Trophoblast cell (in vitro differentiated cells and primary cell): ENCODE measurements around the gene CAPN2.

Source experiments
- DNase-seq, 2 donors: peaks; one replicate each; pipeline ENCODE4 v3.0.0-alpha.2; 2016
- H2AFZ ChIP-seq: 2 replicates; pipeline ENCODE4 v1.6.1; 2013; ENCODE audit warnings: low read length, moderate library complexity, mild to moderate bottlenecking; ENCODE audit not compliant: insufficient read depth, poor library complexity
- H2AK5ac ChIP-seq: 2 replicates; pipeline ENCODE4 v1.6.1; 2013; ENCODE audit warnings: mild to moderate bottlenecking, low read length
- H2BK120ac ChIP-seq: 2 replicates; pipeline ENCODE4 v1.6.1; 2013; ENCODE audit warnings: low read length, mild to moderate bottlenecking, moderate library complexity; ENCODE audit not compliant: insufficient read depth, poor library complexity
- H2BK12ac ChIP-seq: 2 replicates; pipeline ENCODE4 v1.6.1; 2013; ENCODE audit warnings: mild to moderate bottlenecking, low read length, moderate library complexity
- H2BK5ac ChIP-seq: 2 replicates; pipeline ENCODE4 v1.6.1; 2013; ENCODE audit warnings: low read length, low read depth, moderate library complexity, mild to moderate bottlenecking; ENCODE audit not compliant: poor library complexity
- H3K14ac ChIP-seq: 2 replicates; pipeline ENCODE4 v1.6.1; 2013; ENCODE audit warnings: mild to moderate bottlenecking, low read length
- H3K18ac ChIP-seq: 2 replicates; pipeline ENCODE4 v1.6.1; 2013; ENCODE audit warnings: mild to moderate bottlenecking, low read length
- H3K23ac ChIP-seq: 2 replicates; pipeline ENCODE4 v1.6.1; 2013; ENCODE audit warnings: low read length
- H3K27ac ChIP-seq: 2 replicates; pipeline ENCODE4 v1.5.1; 2013; ENCODE audit warnings: low read depth, mild to moderate bottlenecking, inconsistent platforms, low read length, moderate library complexity
- H3K27me3 ChIP-seq: 2 replicates; pipeline ENCODE4 v1.6.1; 2013; ENCODE audit warnings: inconsistent platforms, mild to moderate bottlenecking, low read length, moderate library complexity; ENCODE audit not compliant: insufficient read depth
- H3K36me3 ChIP-seq, 2 experiments: 1 replicate in 1 of 2; 2 replicates in 1 of 2; pipeline ENCODE4 v1.6.1; 2013; ENCODE audit warnings: low read length in 2 of 2, mild to moderate bottlenecking in 2 of 2, moderate library complexity in 1 of 2; ENCODE audit not compliant: insufficient read depth in 2 of 2, control insufficient read depth in 1 of 2
- H3K4ac ChIP-seq: 2 replicates; pipeline ENCODE4 v1.6.1; 2013; ENCODE audit warnings: low read depth, mild to moderate bottlenecking, low read length, moderate library complexity
- H3K4me1 ChIP-seq, 2 experiments: 1 replicate in 1 of 2; 2 replicates in 1 of 2; pipeline ENCODE4 v1.6.1; 2013; ENCODE audit warnings: low read length in 2 of 2, mild to moderate bottlenecking in 2 of 2, moderate library complexity in 1 of 2; ENCODE audit not compliant: insufficient read depth in 2 of 2, control insufficient read depth in 1 of 2
- H3K4me2 ChIP-seq: 2 replicates; pipeline ENCODE4 v1.6.1; 2013; ENCODE audit warnings: inconsistent platforms, mild to moderate bottlenecking, low read length, moderate library complexity
- H3K4me3 ChIP-seq: 2 replicates; pipeline ENCODE4 v1.5.1; 2013; ENCODE audit warnings: mild to moderate bottlenecking, low read depth, low read length, inconsistent platforms
- H3K79me1 ChIP-seq: one replicate; pipeline ENCODE4 v1.6.1; 2013; ENCODE audit warnings: low read length
- H3K79me2 ChIP-seq: 2 replicates; pipeline ENCODE4 v1.6.1; 2013; ENCODE audit warnings: low read length, mild to moderate bottlenecking; ENCODE audit not compliant: control insufficient read depth, insufficient read depth, poor library complexity
- H3K9ac ChIP-seq: 2 replicates; pipeline ENCODE4 v1.6.1; 2013; ENCODE audit warnings: mild to moderate bottlenecking, low read length
- H3K9me3 ChIP-seq: 2 replicates; pipeline ENCODE4 v1.6.1; 2013; ENCODE audit warnings: low read depth, mild to moderate bottlenecking, control low read depth, inconsistent platforms, low read length; ENCODE audit not compliant: insufficient read depth
- H4K12ac ChIP-seq: 2 replicates; pipeline ENCODE4 v1.6.1; 2013; ENCODE audit warnings: low read depth, mild to moderate bottlenecking, low read length, moderate library complexity
- H4K8ac ChIP-seq: 2 replicates; pipeline ENCODE4 v1.6.1; 2013; ENCODE audit warnings: low read depth, mild to moderate bottlenecking, low read length, moderate library complexity
- H4K91ac ChIP-seq: one replicate; pipeline ENCODE4 v1.6.1; 2013; ENCODE audit warnings: low read depth, mild to moderate bottlenecking, low read length, moderate library complexity
- WGBS: extraction: QIAGEN DNeasy Blood & Tissue Kit; methylation state at CpG from one replicate; pipeline ENCODE4 v1.1.7; 2013; ENCODE audit warnings: missing lambda C conversion rate; ENCODE audit not compliant: insufficient read length, insufficient coverage; ENCODE audit errors: extremely low coverage; 5-methylcytosine and 5-hydroxymethylcytosine counted together

The CAPN2 gene

GRCh38 chr1:223742856-223743517 is 30.6 kb downstream of the CAPN2 start:
- no peak for DNase-seq
- Histone ChIP-seq H3K27ac (no peak overlapping the region), H4K91ac (no peak overlapping the region)

GRCh38 chr1:223745731-223746130 is 33.4 kb downstream of the CAPN2 start:
- Histone ChIP-seq H4K91ac (no peak overlapping the region), H4K12ac (no peak overlapping the region), H3K27me3 (no peaks in the 10 kb centered on the region), H3K14ac (no peak overlapping the region), H3K27ac (no peak overlapping the region), H3K18ac (no peak overlapping the region), H3K4me2 (no peak overlapping the region), H2AK5ac (no peak overlapping the region), H2AFZ (no peak overlapping the region), H3K79me1 (peaks cover 7% of the 10 kb centered on the region), H3K4me1 (peaks cover 10 to 27% of the 10 kb centered on the region in 2 experiments), H3K9ac (no peak overlapping the region), H3K36me3 (peaks cover 55 to 64% of the 10 kb centered on the region in 2 experiments), H2BK5ac (no peak overlapping the region), H2BK120ac (no peak overlapping the region), H3K4ac (no peak overlapping the region), H3K23ac (no peak overlapping the region), H2BK12ac (no peak overlapping the region), H4K8ac (no peak overlapping the region), H3K79me2 (no peaks in the 10 kb centered on the region), H3K4me3 (no peak overlapping the region), H3K9me3 (no peaks in the 10 kb centered on the region)
- WGBS, result no CpG with 5 or more reads among the region's 4 CpGs
- DNase-seq, result no peak

More at GRCh38 chr1:223742856-223743517, 30.6 kb downstream of the CAPN2 start:
- H3K23ac ChIP-seq, result peak overlapping the region; percentile 7
- no peak overlapping the region for H2BK120ac ChIP-seq
- peak overlapping the region; percentile 4 for H3K18ac ChIP-seq
- H3K4me2 ChIP-seq, result no peak overlapping the region
- H3K9ac ChIP-seq, result no peak overlapping the region
- no peak overlapping the region for H3K4ac ChIP-seq
- peaks cover 46 to 55% of the 10 kb centered on the region in 2 experiments for H3K36me3 ChIP-seq
- H4K12ac ChIP-seq, result no peak overlapping the region
- H2BK12ac ChIP-seq, result peak overlapping the region; percentile 6
- H3K79me1 ChIP-seq, result peaks cover 8% of the 10 kb centered on the region
- WGBS, result no CpG with 5 or more reads among the region's 9 CpGs
- H3K79me2 ChIP-seq, result no peaks in the 10 kb centered on the region
- no peak overlapping the region for H2AFZ ChIP-seq
- H3K9me3 ChIP-seq, result no peaks in the 10 kb centered on the region
- no peak overlapping the region for H2BK5ac ChIP-seq
- H3K27me3 ChIP-seq, result no peaks in the 10 kb centered on the region
- no peak overlapping the region for H2AK5ac ChIP-seq
- H3K4me3 ChIP-seq, result no peak overlapping the region
- peaks cover 17 to 33% of the 10 kb centered on the region in 2 experiments for H3K4me1 ChIP-seq
- no peak overlapping the region for H4K8ac ChIP-seq
- no peak overlapping the region for H3K14ac ChIP-seq

GRCh38 chr1:223747838-223748335 is 35.5 kb downstream of the CAPN2 start:
- Histone ChIP-seq H4K91ac (no peak overlapping the region), H2BK12ac (no peak overlapping the region), H2BK120ac (no peak overlapping the region), H2AK5ac (no peak overlapping the region), H3K4me1 (peaks cover 8 to 17% of the 10 kb centered on the region in 2 experiments), H4K12ac (no peak overlapping the region), H3K4ac (no peak overlapping the region), H3K23ac (no peak overlapping the region), H3K36me3 (peaks cover 74 to 82% of the 10 kb centered on the region in 2 experiments), H3K4me2 (no peak overlapping the region), H2AFZ (no peak overlapping the region), H3K79me1 (peaks cover 7% of the 10 kb centered on the region), H3K18ac (no peak overlapping the region), H3K4me3 (no peak overlapping the region), H3K9ac (no peak overlapping the region), H2BK5ac (no peak overlapping the region), H3K14ac (no peak overlapping the region), H3K9me3 (no peaks in the 10 kb centered on the region), H3K79me2 (no peaks in the 10 kb centered on the region), H4K8ac (no peak overlapping the region), H3K27ac (peak overlapping the region; percentile 50), H3K27me3 (no peaks in the 10 kb centered on the region)
- no CpG with 5 or more reads among the region's 4 CpGs for WGBS
- DNase-seq, result no peak

DNA sequence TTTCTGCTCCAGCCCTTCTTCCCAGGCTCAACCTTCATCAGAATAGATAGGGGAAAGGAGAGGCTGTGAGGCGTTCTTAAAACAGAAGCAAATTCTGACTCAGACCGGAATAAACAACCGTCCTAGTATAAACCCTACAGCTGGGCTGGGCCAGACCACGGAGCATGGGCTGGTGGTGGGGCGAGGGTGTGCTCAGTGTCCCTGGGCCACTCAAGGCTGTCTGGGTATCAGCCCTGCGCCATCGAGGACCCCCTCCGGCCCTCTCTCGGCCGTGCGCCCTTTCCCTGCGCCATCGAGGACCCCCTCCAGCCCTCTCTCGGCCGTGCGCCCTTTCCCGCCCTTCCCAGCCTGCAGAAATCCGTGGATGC is 36.0 kb downstream of the CAPN2 start:
- H3K79me2 ChIP-seq, result no peaks in the 10 kb centered on the region
- peak overlapping the region; percentile 81 for H3K14ac ChIP-seq
- H2BK5ac ChIP-seq, result peak overlapping the region; percentile 28
- H3K27ac ChIP-seq, result peak overlapping the region; percentile 50
- peak overlapping the region; percentile 17 for H2AK5ac ChIP-seq
- H4K12ac ChIP-seq, result peak overlapping the region; percentile 2
- DNase-seq, result no peak
- peak overlapping the region; percentile 36 for H3K18ac ChIP-seq
- peaks cover 7% of the 10 kb centered on the region for H3K79me1 ChIP-seq
- peaks cover 74 to 85% of the 10 kb centered on the region in 2 experiments for H3K36me3 ChIP-seq
- peaks cover 8 to 15% of the 10 kb centered on the region in 2 experiments for H3K4me1 ChIP-seq
- H3K9me3 ChIP-seq, result no peaks in the 10 kb centered on the region
- no peak overlapping the region for H3K9ac ChIP-seq
- peak overlapping the region; percentile 33 for H4K8ac ChIP-seq
- no peak overlapping the region for H3K4me2 ChIP-seq
- peak overlapping the region; percentile 69 for H4K91ac ChIP-seq
- peak overlapping the region; percentile 20 for H2AFZ ChIP-seq
- WGBS, result no CpG with 5 or more reads among the region's 18 CpGs
- H3K4ac ChIP-seq, result no peak overlapping the region
- H2BK12ac ChIP-seq, result peak overlapping the region; percentile 26
- no peak overlapping the region for H3K4me3 ChIP-seq
- peak overlapping the region; percentile 48 for H2BK120ac ChIP-seq
- H3K23ac ChIP-seq, result no peak overlapping the region
- no peaks in the 10 kb centered on the region for H3K27me3 ChIP-seq
